ENCODE measurements around the gene PUM2. TPM values are rescaled to one million over a fixed set of nuclear protein-coding genes. Genes with fewer than 3 reads are reported as not detected.
A peak's percentile ranks its signal among the peaks of the same experiment; 100 is the strongest.

PUM2 gene
- polyA plus RNA-seq, 1 of the 3 experiments (the other 2 are of a cell fraction), result 19.7 TPM

GRCh38 chr2:20351555-20352229, 1.0 kb upstream of the PUM2 start:
- peaks cover 37% of the 10 kb centered on the region for H3K79me2 ChIP-seq (ENCODE audit: insufficient read depth)
- H4K20me1 ChIP-seq (ENCODE audit: insufficient read depth), result peaks cover 34% of the 10 kb centered on the region
- H3K4me2 ChIP-seq, result peak overlapping the region; percentile 89
- H3K27me3 ChIP-seq (ENCODE audit: insufficient read depth), result no peaks in the 10 kb centered on the region
- no peaks in the 10 kb centered on the region for H3K9me2 ChIP-seq
- CTCF ChIA-PET, result interaction anchor here (0.7 to 7.3 kb wide), 8 partner anchors 15 to 310 kb away, joined by 3 to 67 read pairs (median 4); partner anchors contain the start of gene SDC1
- no peaks in the 10 kb centered on the region for H3K9me3 ChIP-seq
- WGBS (ENCODE audit: low lambda C conversion rate), result 71% methylated on average over 13 of the region's 13 CpGs
- no peak for DNase-seq
- H3K9ac ChIP-seq, result peak overlapping the region; percentile 84; the same call in 1 of the 2 replicates
- POLR2A ChIA-PET, result interaction anchor here (0.8 to 1.3 kb wide), 5 partner anchors 27 to 394 kb away, joined by 3 to 4 read pairs (median 3); partner anchors contain the start of gene RHOB
- peak overlapping the region; percentile 57 to 71 for H3K4me3 ChIP-seq (ENCODE audit: low read depth in 2 of 2, low read length in 1 of 2)
- H3K27ac ChIP-seq (ENCODE audit: low read depth in 2 of 2, low read length in 1 of 2), result peak overlapping the region; percentile 69 to 98
- peaks cover 24% of the 10 kb centered on the region for H3F3A ChIP-seq (replicated peaks; ENCODE audit: insufficient read depth)
- TF ChIP-seq ELF1 (IDR thresholded peaks at IDR 0.05) (no peak), POLR2AphosphoS5 (IDR thresholded peaks at IDR 0.05; ENCODE audit: low read depth, low read length) (no peak), EZH2phosphoT487 (IDR thresholded peaks at IDR 0.05; ENCODE audit: borderline replicate concordance, low read depth) (no peak), TAF1 (IDR thresholded peaks at IDR 0.05; ENCODE audit: borderline replicate concordance, low read depth, low read length) (no peak), FOSL2 (IDR thresholded peaks at IDR 0.05; ENCODE audit: borderline replicate concordance, low read depth) (no peak), GABPA (IDR thresholded peaks at IDR 0.05; ENCODE audit: low read depth) (no peak), RFX5 (IDR thresholded peaks at IDR 0.05; ENCODE audit: low read length) (no peak), USF2 (IDR thresholded peaks at IDR 0.05; ENCODE audit: borderline replicate concordance, low read depth, low read length) (no peak)
- peak overlapping the region; percentile 96 for H2AFZ ChIP-seq (ENCODE audit: low read depth)
- H3K4me1 ChIP-seq (ENCODE audit: control insufficient read depth in 1 of 2, insufficient read depth in 2 of 2, low read depth in 1 of 2, low read length in 1 of 2), result peaks cover 11 to 46% of the 10 kb centered on the region in 2 experiments; a peak in 3 of 4 replicates
- H3K36me3 ChIP-seq (replicated peaks in 1 of 2; ENCODE audit: control insufficient read depth in 1 of 2, insufficient read depth in 2 of 2, low read length in 1 of 2), result peaks cover 3 to 10% of the 10 kb centered on the region in 2 experiments

- peak; percentile 93 for DNase-seq
- Histone ChIP-seq H3K9me2 (no peaks in the 10 kb centered on the region), H3K4me2 (peak overlapping the region; percentile 89), H3K27ac (ENCODE audit: low read depth in 2 of 2, low read length in 1 of 2) (peak overlapping the region; percentile 82 to 99), H4K20me1 (ENCODE audit: insufficient read depth) (peaks cover 49% of the 10 kb centered on the region), H3F3A (replicated peaks; ENCODE audit: insufficient read depth) (peaks cover 24% of the 10 kb centered on the region), H3K9me3 (no peaks in the 10 kb centered on the region), H3K79me2 (ENCODE audit: insufficient read depth) (peaks cover 52% of the 10 kb centered on the region), H3K27me3 (ENCODE audit: insufficient read depth) (no peaks in the 10 kb centered on the region), H3K9ac (peak overlapping the region; percentile 94), H3K4me1 (ENCODE audit: control insufficient read depth in 1 of 2, insufficient read depth in 2 of 2, low read depth in 1 of 2, low read length in 1 of 2) (peaks cover 11 to 48% of the 10 kb centered on the region in 2 experiments; a peak in 3 of 4 replicates), H2AFZ (ENCODE audit: low read depth) (no peak overlapping the region), H3K36me3 (replicated peaks in 1 of 2; ENCODE audit: control insufficient read depth in 1 of 2, insufficient read depth in 2 of 2, low read length in 1 of 2) (peaks cover 3 to 10% of the 10 kb centered on the region in 2 experiments), H3K4me3 (ENCODE audit: low read depth in 2 of 2, low read length in 1 of 2) (peak overlapping the region; percentile 71 to 86)
- under 1% methylated on average over 27 of the region's 67 CpGs for WGBS (ENCODE audit: low lambda C conversion rate)
- CTCF ChIA-PET, result interaction anchor here (0.6 to 7.1 kb wide), 5 partner anchors 13 to 311 kb away, joined by 3 to 60 read pairs (median 4); partner anchors contain the start of gene SDC1
- POLR2A ChIA-PET, result interaction anchor here (1.9 kb wide), 1 partner anchor 301 kb away, joined by 4 read pairs; the partner anchor contains the start of gene HS1BP3
- TF ChIP-seq JUND (IDR thresholded peaks at IDR 0.05) (no peak), FOSL2 (IDR thresholded peaks at IDR 0.05; ENCODE audit: borderline replicate concordance, low read depth) (no peak), RCOR1 (IDR thresholded peaks at IDR 0.05; ENCODE audit: low read length) (no peak), ZBTB33 (IDR thresholded peaks at IDR 0.05; ENCODE audit: borderline replicate concordance, low read depth) (0 out of 2 replicates have a peak, but pooled peaks have one; percentile 31), USF1 (IDR thresholded peaks at IDR 0.05; ENCODE audit: borderline replicate concordance, low read depth) (no peak), MXI1 (IDR thresholded peaks at IDR 0.05; ENCODE audit: low read depth, low read length) (peak; percentile 92), USF2 (IDR thresholded peaks at IDR 0.05; ENCODE audit: borderline replicate concordance, low read depth, low read length) (no peak), IRF3 (IDR thresholded peaks at IDR 0.05; ENCODE audit: low read depth, low read length) (no peak), RFX5 (IDR thresholded peaks at IDR 0.05; ENCODE audit: low read length) (no peak), TCF12 (IDR thresholded peaks at IDR 0.05) (peak; percentile 4; the same call in 1 of the 2 replicates), FOXJ3 (CRISPR knock-in tag; IDR thresholded peaks at IDR 0.05) (no peak; the same call in 1 of the 2 replicates), SIN3A (IDR thresholded peaks at IDR 0.05; ENCODE audit: borderline replicate concordance, low read depth, low read length) (peak; percentile 87; the same call in 1 of the 2 replicates), FOXM1 (IDR thresholded peaks at IDR 0.05; ENCODE audit: low read depth) (no peak), SMC3 (IDR thresholded peaks at IDR 0.05; ENCODE audit: low read depth, low read length) (no peak)
Observed at GRCh38 chr2:20350041-20350712, 467 bp downstream of the PUM2 start.

Measured in SK-N-SH (cell line).